K562 (cell line): ENCODE data around the gene IGF1R.

Experiments
- COPS2 ChIP-seq: fragments of 450-650 bp; conservative IDR thresholded peaks from 2 replicates; pipeline ENCODE4 v1.6.1; 2016; ENCODE audit warnings: mild to moderate bottlenecking, moderate library complexity
- CSDE1 ChIP-seq, 2 experiments: fragments of 450-650 bp; IDR thresholded peaks; 2 replicates each; pipeline ENCODE4 v1.6.1; 2016; ENCODE audit warnings: mild to moderate bottlenecking in 1 of 2
- EGR1 ChIP-seq: fragments of 450-650 bp; conservative IDR thresholded peaks from 2 replicates; pipeline ENCODE4 v1.6.1; 2017; ENCODE audit warnings: mild to moderate bottlenecking
- GABPB2 ChIP-seq: fragments of 250-450 bp; sonication (Bioruptor Pico); conservative IDR thresholded peaks from 2 replicates; pipeline ENCODE4 v1.5.1; 2021; ENCODE audit warnings: mild to moderate bottlenecking
- NRF1 ChIP-seq, 2 experiments: fragments of 450-650 bp; IDR thresholded peaks in 1 of 2; conservative IDR thresholded peaks in 1 of 2; 2 replicates each; pipeline ENCODE4 v1.6.1; 2014; ENCODE audit warnings: mild to moderate bottlenecking in 2 of 2
- POLR2A ChIP-seq: fragments of 450-650 bp; conservative IDR thresholded peaks from 2 replicates; pipeline ENCODE4 v1.6.1; 2016
- POLR3A ChIP-seq: IDR thresholded peaks from 2 replicates; pipeline ENCODE4 v1.6.1; 2011; ENCODE audit warnings: borderline replicate concordance, mild to moderate bottlenecking, moderate library complexity; ENCODE audit not compliant: insufficient read length, insufficient read depth; ENCODE audit errors: extremely low read depth
- SMAD4 ChIP-seq: fragments of 250-450 bp; sonication (Bioruptor Pico); conservative IDR thresholded peaks from 2 replicates; pipeline ENCODE4 v1.8.0; 2021; ENCODE audit warnings: inconsistent platforms, mild to moderate bottlenecking, moderate library complexity
- SMARCC2 ChIP-seq: fragments of 450-650 bp; IDR thresholded peaks from 2 replicates; pipeline ENCODE4 v1.6.1; 2017; ENCODE audit warnings: antibody characterized with exemption, moderate library complexity, mild to moderate bottlenecking, low read depth
- SMC3 ChIP-seq: conservative IDR thresholded peaks from 2 replicates; pipeline ENCODE4 v1.6.1; 2011; ENCODE audit warnings: low read depth, low read length, improper control_type of control experiment; ENCODE audit not compliant: insufficient read depth
- ZNF140 ChIP-seq: fragments of 250-450 bp; sonication (Bioruptor Pico); IDR thresholded peaks from 2 replicates; pipeline ENCODE4 v1.8.0; 2021; ENCODE audit warnings: moderate library complexity, mild to moderate bottlenecking, inconsistent platforms
- ZZZ3 ChIP-seq: fragments of 450-650 bp; IDR thresholded peaks from 2 replicates; pipeline ENCODE4 v1.6.1; 2016; ENCODE audit warnings: antibody characterized with exemption, mild to moderate bottlenecking, moderate library complexity
- TF ChIP-seq, protein P1 (sequence below), 3 experiments: IDR thresholded peaks in 2 of 3; conservative IDR thresholded peaks in 1 of 3; 2 replicates each; pipeline ENCODE4 v1.5.1; 2011 to 2012; ENCODE audit warnings: low read length in 3 of 3, mild to moderate bottlenecking in 3 of 3, control low read depth in 2 of 3, improper control_type of control experiment in 1 of 3, inconsistent platforms in 1 of 3, low read depth in 1 of 3, mixed read lengths in 1 of 3, moderate library complexity in 1 of 3; ENCODE audit not compliant: insufficient read depth in 2 of 3
- TF ChIP-seq, protein P2 (sequence below): fragments of 250-450 bp; sonication (Bioruptor Pico); IDR thresholded peaks from 2 replicates; pipeline ENCODE4 v1.8.0; 2021; ENCODE audit warnings: moderate library complexity, mild to moderate bottlenecking, inconsistent platforms

DNA sequence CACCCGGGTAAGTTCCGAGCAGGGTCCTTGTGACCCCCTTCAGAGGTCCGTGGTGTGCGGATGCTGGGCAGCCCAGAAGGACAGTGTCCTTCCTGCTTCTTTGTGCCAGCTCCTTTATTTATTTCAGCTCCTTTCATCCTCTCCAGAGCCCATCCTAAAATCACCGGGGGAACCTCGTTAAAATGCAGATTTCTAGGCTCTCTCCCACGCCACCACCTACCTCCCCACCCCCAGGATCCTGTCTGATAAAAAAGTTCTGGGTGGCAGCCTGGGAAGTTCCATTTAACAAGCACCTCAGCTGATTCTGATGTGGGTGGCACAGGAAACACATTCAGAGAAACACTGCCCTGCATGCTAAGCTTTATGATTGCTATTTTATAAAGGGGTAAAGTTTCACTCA lies 12.5 kb upstream of the IGF1R start:
- TF ChIP-seq POLR2A (no peak), POLR3A (no peak), NRF1 (conservative IDR thresholded peaks at IDR 0.05 in 1 of 2, IDR thresholded peaks at IDR 0.05 in 1 of 2) (no peak), SMARCC2 (no peak), CSDE1 (IDR thresholded peaks at IDR 0.05) (no peak), ZNF140 (CRISPR knock-in tag) (no peak), SMAD4 (CRISPR knock-in tag) (no peak), EGR1 (no peak), GABPB2 (CRISPR knock-in tag) (no peak), SMC3 (no peak), COPS2 (no peak), ZZZ3 (no peak)
- TF ChIP-seq, protein P1, sequence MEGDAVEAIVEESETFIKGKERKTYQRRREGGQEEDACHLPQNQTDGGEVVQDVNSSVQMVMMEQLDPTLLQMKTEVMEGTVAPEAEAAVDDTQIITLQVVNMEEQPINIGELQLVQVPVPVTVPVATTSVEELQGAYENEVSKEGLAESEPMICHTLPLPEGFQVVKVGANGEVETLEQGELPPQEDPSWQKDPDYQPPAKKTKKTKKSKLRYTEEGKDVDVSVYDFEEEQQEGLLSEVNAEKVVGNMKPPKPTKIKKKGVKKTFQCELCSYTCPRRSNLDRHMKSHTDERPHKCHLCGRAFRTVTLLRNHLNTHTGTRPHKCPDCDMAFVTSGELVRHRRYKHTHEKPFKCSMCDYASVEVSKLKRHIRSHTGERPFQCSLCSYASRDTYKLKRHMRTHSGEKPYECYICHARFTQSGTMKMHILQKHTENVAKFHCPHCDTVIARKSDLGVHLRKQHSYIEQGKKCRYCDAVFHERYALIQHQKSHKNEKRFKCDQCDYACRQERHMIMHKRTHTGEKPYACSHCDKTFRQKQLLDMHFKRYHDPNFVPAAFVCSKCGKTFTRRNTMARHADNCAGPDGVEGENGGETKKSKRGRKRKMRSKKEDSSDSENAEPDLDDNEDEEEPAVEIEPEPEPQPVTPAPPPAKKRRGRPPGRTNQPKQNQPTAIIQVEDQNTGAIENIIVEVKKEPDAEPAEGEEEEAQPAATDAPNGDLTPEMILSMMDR (IDR thresholded peaks at IDR 0.05 in 2 of 3, conservative IDR thresholded peaks at IDR 0.05 in 1 of 3; ENCODE audit: insufficient read depth in 2 of 3, low read depth in 1 of 3, low read length in 3 of 3), result no peak
- TF ChIP-seq, protein P2, sequence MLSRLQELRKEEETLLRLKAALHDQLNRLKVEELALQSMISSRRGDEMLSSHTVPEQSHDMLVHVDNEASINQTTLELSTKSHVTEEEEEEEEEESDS (CRISPR knock-in tag), result no peak
